ENCODE measurements around the gene KISS1R.
"Not testable (repeated sequence)": the region's sequence is repeated elsewhere in the genome, so short reads cannot be mapped to it uniquely, and the experiment has no call there.

Gene KISS1R

GRCh38 chr19:875265-875879, 41.8 kb upstream of the KISS1R start:
- no peak overlapping the region for H4K8ac ChIP-seq (ENCODE audit: low read depth, low read length)
- no peak overlapping the region for H3K18ac ChIP-seq (ENCODE audit: low read length)
- no peak overlapping the region for H3K56ac ChIP-seq (ENCODE audit: low read length)
- no peaks in the 10 kb centered on the region for H3K79me2 ChIP-seq (ENCODE audit: control insufficient read depth, insufficient read depth, low read length)
- no peaks in the 10 kb centered on the region for H3K36me3 ChIP-seq (ENCODE audit: control insufficient read depth, insufficient read depth, low read length)
- no peak overlapping the region for H2BK120ac ChIP-seq (ENCODE audit: low read depth, low read length)
- no peak overlapping the region for H3K4ac ChIP-seq (ENCODE audit: low read depth, low read length)
- no peak overlapping the region for H2AK5ac ChIP-seq (ENCODE audit: low read length)
- no peak overlapping the region for H3K23ac ChIP-seq (ENCODE audit: low read length)
- H2BK5ac ChIP-seq (ENCODE audit: low read length), result no peak overlapping the region
- WGBS (ENCODE audit: extremely low coverage, insufficient coverage, low lambda C conversion rate), result no CpG with 5 or more reads among the region's 28 CpGs
- no peaks in the 10 kb centered on the region for H3K27me3 ChIP-seq (ENCODE audit: insufficient read depth, low read length, poor library complexity)
- H3K4me3 ChIP-seq (ENCODE audit: low read length), result no peak overlapping the region
- no peak overlapping the region for H2BK15ac ChIP-seq (replicated peaks; ENCODE audit: low read depth)
- H3K4me2 ChIP-seq (ENCODE audit: low read length), result no peak overlapping the region
- H3K27ac ChIP-seq (ENCODE audit: low read depth, low read length), result no peak overlapping the region
- H3K9ac ChIP-seq (ENCODE audit: low read length), result no peak overlapping the region
- no peaks in the 10 kb centered on the region for H3K4me1 ChIP-seq (ENCODE audit: control insufficient read depth, low read depth, low read length)
- DNase-seq, result no peak
- H4K5ac ChIP-seq (ENCODE audit: low read length), result no peak overlapping the region
- no peaks in the 10 kb centered on the region for H3K79me1 ChIP-seq (ENCODE audit: low read length)

- Histone ChIP-seq H3K4me2 (ENCODE audit: low read length) (no peak overlapping the region), H3K27ac (ENCODE audit: low read depth, low read length) (no peak overlapping the region), H4K5ac (ENCODE audit: low read length) (no peak overlapping the region), H3K56ac (ENCODE audit: low read length) (no peak overlapping the region), H3K79me1 (ENCODE audit: low read length) (no peaks in the 10 kb centered on the region), H3K27me3 (ENCODE audit: insufficient read depth, low read length, poor library complexity) (no peaks in the 10 kb centered on the region), H4K8ac (ENCODE audit: low read depth, low read length) (no peak overlapping the region), H3K4me1 (ENCODE audit: control insufficient read depth, low read depth, low read length) (no peaks in the 10 kb centered on the region), H3K36me3 (ENCODE audit: control insufficient read depth, insufficient read depth, low read length) (peaks cover 1% of the 10 kb centered on the region), H3K18ac (ENCODE audit: low read length) (no peak overlapping the region), H3K23ac (ENCODE audit: low read length) (no peak overlapping the region), H3K4ac (ENCODE audit: low read depth, low read length) (no peak overlapping the region), H3K4me3 (ENCODE audit: low read length) (no peak overlapping the region), H3K9ac (ENCODE audit: low read length) (no peak overlapping the region), H2BK15ac (replicated peaks; ENCODE audit: low read depth) (no peak overlapping the region), H2BK5ac (ENCODE audit: low read length) (no peak overlapping the region), H3K79me2 (ENCODE audit: control insufficient read depth, insufficient read depth, low read length) (no peaks in the 10 kb centered on the region), H2BK120ac (ENCODE audit: low read depth, low read length) (no peak overlapping the region), H2AK5ac (ENCODE audit: low read length) (no peak overlapping the region)
- WGBS (ENCODE audit: extremely low coverage, insufficient coverage, low lambda C conversion rate), result no CpG with 5 or more reads among the region's 18 CpGs
- DNase-seq, result no peak
These were observed 41.0 kb upstream of the KISS1R start for GRCh38 chr19:876089-876488.

DNA sequence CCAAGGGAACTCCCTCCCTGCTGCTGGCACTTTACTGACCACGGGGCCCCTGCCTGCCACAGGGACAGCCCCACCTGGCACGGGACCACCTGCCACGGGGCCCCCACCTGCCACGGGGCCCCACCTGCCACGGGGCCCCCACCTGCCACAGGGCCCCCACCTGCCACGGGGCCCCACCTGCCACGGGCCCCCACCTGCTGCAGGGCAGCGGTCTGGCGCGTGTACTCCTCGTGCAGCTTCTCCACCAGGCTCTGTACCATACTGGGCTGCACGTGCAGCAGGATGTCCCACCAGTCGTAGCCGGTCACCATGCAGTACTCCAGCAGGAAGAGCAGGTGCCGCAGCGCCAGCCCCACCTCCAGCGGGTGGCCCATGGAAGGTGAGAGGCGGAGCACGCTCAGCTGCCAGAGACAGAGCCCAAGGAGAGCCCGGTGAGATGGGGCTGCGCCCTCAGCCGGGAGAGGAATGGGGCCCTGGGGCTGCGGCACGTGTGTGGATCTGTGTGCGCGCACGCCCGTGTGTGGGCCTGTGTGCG, 40.3 kb upstream of the KISS1R start:
- Histone ChIP-seq H3K27ac (ENCODE audit: low read depth, low read length) (no peak overlapping the region), H3K18ac (ENCODE audit: low read length) (no peak overlapping the region), H3K4me3 (ENCODE audit: low read length) (no peak overlapping the region), H2BK5ac (ENCODE audit: low read length) (no peak overlapping the region), H3K4me1 (ENCODE audit: control insufficient read depth, low read depth, low read length) (no peaks in the 10 kb centered on the region), H3K9ac (ENCODE audit: low read length) (no peak overlapping the region), H2BK15ac (replicated peaks; ENCODE audit: low read depth) (no peak overlapping the region), H3K79me2 (ENCODE audit: control insufficient read depth, insufficient read depth, low read length) (no peaks in the 10 kb centered on the region), H4K8ac (ENCODE audit: low read depth, low read length) (no peak overlapping the region), H3K27me3 (ENCODE audit: insufficient read depth, low read length, poor library complexity) (no peaks in the 10 kb centered on the region), H2BK120ac (ENCODE audit: low read depth, low read length) (no peak overlapping the region), H2AK5ac (ENCODE audit: low read length) (no peak overlapping the region), H4K5ac (ENCODE audit: low read length) (no peak overlapping the region), H3K4me2 (ENCODE audit: low read length) (no peak overlapping the region), H3K79me1 (ENCODE audit: low read length) (no peaks in the 10 kb centered on the region), H3K4ac (ENCODE audit: low read depth, low read length) (no peak overlapping the region), H3K36me3 (ENCODE audit: control insufficient read depth, insufficient read depth, low read length) (peaks cover 1% of the 10 kb centered on the region), H3K23ac (ENCODE audit: low read length) (no peak overlapping the region), H3K56ac (ENCODE audit: low read length) (no peak overlapping the region)
- WGBS (ENCODE audit: extremely low coverage, insufficient coverage, low lambda C conversion rate), result no CpG with 5 or more reads among the region's 29 CpGs
- no peak for DNase-seq

DNA sequence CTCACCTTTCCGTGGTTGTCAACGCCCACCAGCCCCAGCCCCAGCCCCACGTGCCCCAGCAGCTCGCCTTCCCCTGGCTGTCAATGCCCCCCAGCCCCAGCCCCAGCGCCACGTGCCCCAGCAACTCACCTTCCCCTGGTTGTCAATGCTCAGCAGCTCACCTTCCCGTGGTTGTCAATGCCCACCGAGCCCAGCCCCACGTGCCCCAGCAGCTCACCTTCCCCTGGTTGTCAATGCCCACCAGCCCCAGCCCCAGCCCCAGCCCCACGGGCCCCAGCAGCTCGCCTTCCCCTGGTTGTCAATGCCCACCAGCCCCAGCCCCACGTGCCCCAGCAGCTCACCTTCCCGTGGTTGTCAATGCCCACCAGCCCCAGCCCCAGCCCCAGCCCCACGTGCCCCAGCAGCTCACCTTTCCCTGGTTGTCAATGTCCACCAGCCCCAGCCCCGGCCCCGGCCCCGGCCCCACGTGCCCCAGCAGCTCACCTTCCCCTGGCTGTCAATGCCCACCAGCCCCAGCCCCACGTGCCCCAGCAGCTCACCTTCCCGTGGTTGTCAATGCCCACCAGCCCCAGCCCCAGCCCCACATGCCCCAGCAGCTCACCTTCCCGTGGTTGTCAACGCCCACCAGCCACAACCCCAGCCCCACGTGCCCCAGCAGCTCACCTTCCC, 39.0 kb upstream of the KISS1R start:
- not testable (repeated sequence) for H3K23ac ChIP-seq (ENCODE audit: low read length); DNase-seq; H3K4me1 ChIP-seq (ENCODE audit: control insufficient read depth, low read depth, low read length); H3K27me3 ChIP-seq (ENCODE audit: insufficient read depth, low read length, poor library complexity); H3K56ac ChIP-seq (ENCODE audit: low read length); H3K4me2 ChIP-seq (ENCODE audit: low read length); H3K18ac ChIP-seq (ENCODE audit: low read length); H3K79me1 ChIP-seq (ENCODE audit: low read length); H2BK15ac ChIP-seq (replicated peaks; ENCODE audit: low read depth); H4K5ac ChIP-seq (ENCODE audit: low read length); H3K9ac ChIP-seq (ENCODE audit: low read length); H3K27ac ChIP-seq (ENCODE audit: low read depth, low read length); H3K79me2 ChIP-seq (ENCODE audit: control insufficient read depth, insufficient read depth, low read length); H3K4me3 ChIP-seq (ENCODE audit: low read length); H2AK5ac ChIP-seq (ENCODE audit: low read length); H3K36me3 ChIP-seq (ENCODE audit: control insufficient read depth, insufficient read depth, low read length); H2BK120ac ChIP-seq (ENCODE audit: low read depth, low read length); H4K8ac ChIP-seq (ENCODE audit: low read depth, low read length); H2BK5ac ChIP-seq (ENCODE audit: low read length); H3K4ac ChIP-seq (ENCODE audit: low read depth, low read length)
- no CpG with 5 or more reads among the region's 23 CpGs for WGBS (ENCODE audit: extremely low coverage, insufficient coverage, low lambda C conversion rate)

DNA sequence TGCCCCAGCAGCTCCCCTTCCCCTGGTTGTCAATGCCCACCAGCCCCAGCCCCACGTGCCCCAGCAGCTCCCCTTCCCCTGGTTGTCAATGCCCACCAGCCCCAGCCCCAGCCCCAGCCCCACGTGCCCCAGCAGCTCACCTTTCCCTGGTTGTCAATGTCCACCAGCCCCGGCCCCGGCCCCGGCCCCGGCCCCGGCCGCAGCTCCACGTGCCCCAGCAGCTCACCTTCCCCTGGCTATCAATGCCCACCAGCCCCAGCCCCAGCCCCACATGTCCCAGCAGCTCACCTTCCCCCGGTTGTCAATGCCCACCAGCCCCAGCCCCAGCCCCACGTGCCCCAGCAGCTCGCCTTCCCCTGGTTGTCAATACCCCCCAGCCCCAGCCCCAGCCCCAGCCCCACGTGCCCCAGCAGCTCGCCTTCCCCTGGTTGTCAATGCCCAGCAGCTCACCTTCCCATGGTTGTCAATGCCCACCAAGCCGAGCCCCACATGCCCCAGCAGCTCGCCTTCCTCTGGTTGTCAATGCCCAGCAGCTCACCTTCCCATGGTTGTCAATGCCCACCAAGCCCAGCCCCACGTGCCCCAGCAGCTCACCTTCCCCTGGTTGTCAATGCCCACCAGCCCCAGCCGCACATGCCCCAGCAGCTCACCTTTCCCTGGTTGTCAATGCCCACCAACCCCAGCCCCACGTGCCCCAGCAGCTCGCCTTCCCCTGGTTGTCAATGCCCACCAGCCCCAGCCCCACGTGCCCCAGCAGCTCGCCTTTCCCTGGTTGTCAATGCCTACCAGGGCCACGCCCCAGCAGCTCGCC, 38.2 kb upstream of the KISS1R start:
- H3K4ac ChIP-seq (ENCODE audit: low read depth, low read length); H3K27ac ChIP-seq (ENCODE audit: low read depth, low read length); H4K8ac ChIP-seq (ENCODE audit: low read depth, low read length); H3K79me2 ChIP-seq (ENCODE audit: control insufficient read depth, insufficient read depth, low read length); H3K18ac ChIP-seq (ENCODE audit: low read length); H3K9ac ChIP-seq (ENCODE audit: low read length); H3K23ac ChIP-seq (ENCODE audit: low read length); H2BK15ac ChIP-seq (replicated peaks; ENCODE audit: low read depth); H3K36me3 ChIP-seq (ENCODE audit: control insufficient read depth, insufficient read depth, low read length); H2BK120ac ChIP-seq (ENCODE audit: low read depth, low read length); H3K4me2 ChIP-seq (ENCODE audit: low read length); H3K4me3 ChIP-seq (ENCODE audit: low read length); H2AK5ac ChIP-seq (ENCODE audit: low read length); DNase-seq; H3K27me3 ChIP-seq (ENCODE audit: insufficient read depth, low read length, poor library complexity); H3K56ac ChIP-seq (ENCODE audit: low read length); H3K4me1 ChIP-seq (ENCODE audit: control insufficient read depth, low read depth, low read length); H2BK5ac ChIP-seq (ENCODE audit: low read length); H4K5ac ChIP-seq (ENCODE audit: low read length); H3K79me1 ChIP-seq (ENCODE audit: low read length): not testable (repeated sequence)
- no CpG with 5 or more reads among the region's 24 CpGs for WGBS (ENCODE audit: extremely low coverage, insufficient coverage, low lambda C conversion rate)

All from mesendoderm (in vitro differentiated cells).